HG03039 (cell line): Measurements from ENCODE around the gene CHN2.

Experiments used
- ATAC-seq: cut with Tn5 transposase; IDR thresholded peaks from one replicate; pipeline ENCODE4 v1.9.1; 2021; ENCODE audit warnings: mild to moderate bottlenecking, moderate library complexity; ENCODE audit not compliant: unreplicated experiment

Gene CHN2

DNA sequence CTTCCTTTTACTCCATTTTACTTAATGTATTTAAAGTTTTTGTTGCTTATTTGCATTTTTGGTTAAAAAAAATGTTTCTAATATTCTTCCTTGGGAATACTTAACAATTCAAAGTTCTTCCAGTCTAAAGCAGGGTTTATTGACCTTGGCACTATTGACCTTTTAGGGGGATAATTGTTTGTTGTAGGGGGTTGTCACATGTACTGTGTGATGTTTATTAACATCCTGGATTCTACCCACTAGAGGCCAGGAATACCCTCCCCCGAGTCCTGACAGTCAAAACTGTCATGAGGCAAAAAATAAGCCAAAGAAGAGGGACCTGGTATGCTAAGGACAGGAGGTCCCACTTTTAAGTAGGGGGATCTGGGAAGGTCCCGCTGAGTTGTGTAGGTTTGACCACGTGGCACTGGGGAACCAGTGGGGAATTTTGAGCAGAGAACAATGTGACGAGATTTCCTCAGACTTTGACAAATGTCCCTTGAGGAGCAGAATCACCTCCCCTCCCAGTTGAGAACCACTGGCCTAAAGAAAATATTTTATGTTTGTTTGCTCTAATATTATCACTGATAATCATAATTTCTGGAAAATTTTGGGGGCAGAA, 190.7 kb downstream of the CHN2 start:
- no peak for ATAC-seq

DNA sequence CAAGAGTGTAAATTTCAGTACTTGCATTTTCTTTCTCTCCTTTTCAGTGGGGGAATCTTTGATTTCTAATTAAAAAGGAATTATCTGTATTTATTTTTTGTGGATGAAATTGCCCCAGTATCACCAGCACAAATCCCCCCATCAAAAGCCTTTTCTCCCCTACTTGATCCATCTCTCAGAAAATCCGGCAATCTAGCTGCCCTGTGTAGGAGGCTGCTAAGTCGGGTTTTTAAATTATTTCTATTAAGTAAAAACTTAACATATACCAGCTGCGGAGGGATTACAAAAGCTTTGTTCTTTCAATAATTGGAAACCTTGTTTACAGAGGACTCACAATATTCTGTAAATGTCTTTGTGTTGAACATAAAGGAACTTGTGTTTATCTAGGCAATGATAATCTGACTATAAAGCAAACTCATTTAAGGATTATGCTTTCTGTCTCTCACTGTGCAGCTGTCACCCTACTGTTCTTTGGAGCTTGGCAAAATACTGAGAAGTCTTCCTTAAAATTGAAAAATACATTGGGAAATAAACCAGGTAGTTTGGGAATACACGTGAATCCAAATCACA, 191.7 kb downstream of the CHN2 start:
- ATAC-seq, result no peak

DNA sequence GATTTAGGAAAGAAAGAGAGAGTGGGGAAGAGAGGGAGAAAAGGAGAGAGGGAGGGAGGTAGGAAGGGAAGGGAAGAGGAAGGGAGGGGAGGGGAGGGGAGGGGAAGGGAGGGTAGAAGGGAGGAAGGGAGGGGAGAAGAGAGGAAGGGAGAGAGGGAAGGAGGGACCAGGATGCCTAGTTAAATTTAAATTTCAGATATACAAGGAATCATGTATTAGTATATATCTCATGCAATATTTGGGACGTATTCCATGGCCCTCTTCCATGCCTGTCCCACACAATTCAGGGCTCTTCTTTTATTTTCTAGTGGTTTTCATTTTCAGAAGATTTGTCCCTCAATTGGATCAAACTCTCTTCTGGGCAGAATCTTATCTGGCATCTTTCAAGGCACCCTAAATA, 196.7 kb downstream of the CHN2 start:
- ATAC-seq, result no peak

DNA sequence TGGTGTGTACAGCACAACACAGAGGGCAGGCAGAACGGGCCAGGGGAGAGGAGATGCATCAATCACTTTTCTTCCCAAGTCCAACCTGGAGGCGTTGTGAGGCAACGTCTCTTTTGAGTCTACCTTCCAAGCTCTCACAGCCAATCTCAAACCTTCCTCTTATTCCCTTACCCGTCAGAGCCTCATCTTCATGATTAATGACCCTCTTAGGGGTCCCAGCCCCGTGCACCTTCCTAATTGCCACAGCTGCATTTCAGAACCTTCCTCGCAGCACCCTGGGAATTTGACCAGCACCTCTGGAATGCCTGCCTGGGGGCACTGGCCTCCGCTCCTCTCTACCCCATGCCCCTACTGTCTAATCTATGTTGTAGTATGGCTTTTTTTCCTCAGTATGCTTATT, 199.7 kb downstream of the CHN2 start:
- ATAC-seq, result no peak

DNA sequence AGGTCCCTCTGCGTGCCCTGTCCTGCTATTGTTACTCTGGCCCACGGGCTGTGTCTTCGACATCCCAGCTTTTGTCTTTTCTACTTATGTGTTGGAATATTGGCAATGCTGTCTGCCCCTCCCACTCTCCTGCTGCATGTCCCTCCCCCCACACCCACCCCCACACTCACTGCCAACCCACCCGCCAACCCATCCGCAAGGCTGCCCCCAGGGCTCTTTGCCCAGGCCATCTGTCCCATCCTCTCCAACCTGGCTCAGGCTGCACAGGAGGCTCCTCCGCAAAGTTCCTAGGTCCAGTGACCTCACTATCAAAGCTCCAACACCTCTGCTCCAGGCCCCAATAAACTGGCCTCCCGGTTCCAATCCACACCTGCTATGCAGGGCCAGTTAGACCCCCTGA, 202.0 kb downstream of the CHN2 start:
- no peak for ATAC-seq

DNA sequence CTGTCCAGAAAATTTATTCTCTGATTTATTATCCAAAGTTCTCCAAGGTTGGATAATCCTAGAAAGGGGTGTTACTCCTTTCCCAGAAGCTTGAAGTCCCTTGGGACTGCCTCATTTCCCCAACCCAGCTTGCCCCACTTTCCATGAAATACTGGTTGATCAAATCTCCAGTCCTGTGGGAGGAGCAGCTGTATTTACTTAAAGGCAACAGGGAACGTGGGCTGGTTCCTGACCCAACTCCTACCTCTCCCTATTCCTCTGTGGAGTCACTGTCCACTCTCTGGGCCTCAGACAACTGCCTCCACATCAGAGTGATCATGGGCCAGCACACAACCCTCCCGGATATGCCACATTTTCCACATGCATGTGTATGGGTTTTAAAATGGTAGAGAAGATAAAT, 202.8 kb downstream of the CHN2 start:
- ATAC-seq, result no peak

DNA sequence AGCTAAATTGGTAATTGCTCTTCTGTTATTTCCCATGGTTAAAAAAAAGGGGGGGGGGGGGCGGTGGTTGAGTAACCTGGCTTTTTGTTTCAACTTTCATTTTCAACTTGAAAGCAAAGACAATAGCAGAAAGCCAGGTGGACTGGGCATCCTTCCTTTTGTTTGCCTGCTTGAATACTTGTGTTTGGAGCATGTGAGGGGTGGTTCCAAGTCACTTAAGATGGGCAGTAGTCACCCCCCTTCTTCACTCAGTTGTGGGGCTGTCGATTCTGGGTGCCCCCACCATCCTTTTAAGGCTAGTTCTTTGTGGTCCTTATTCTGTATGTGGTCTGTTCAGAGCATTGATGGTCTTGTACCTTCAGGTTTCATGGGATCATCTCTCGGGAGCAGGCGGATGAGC, 203.4 kb downstream of the CHN2 start:
- ATAC-seq, result no peak

DNA sequence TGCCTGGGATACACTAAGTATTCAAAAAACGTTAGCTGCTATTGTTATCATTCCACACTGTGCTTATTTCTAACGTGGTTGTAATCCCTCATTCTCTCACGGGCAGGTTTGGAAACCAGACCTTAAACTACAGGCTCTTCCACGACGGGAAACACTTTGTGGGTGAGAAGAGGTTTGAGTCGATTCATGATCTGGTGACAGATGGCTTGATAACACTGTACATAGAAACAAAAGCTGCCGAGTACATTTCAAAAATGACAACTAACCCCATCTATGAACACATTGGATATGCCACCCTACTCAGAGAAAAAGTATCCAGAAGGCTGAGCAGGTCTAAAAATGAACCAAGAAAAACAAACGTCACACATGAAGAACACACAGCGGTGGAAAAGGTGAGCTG, 205.9 kb downstream of the CHN2 start:
- ATAC-seq, result no peak

DNA sequence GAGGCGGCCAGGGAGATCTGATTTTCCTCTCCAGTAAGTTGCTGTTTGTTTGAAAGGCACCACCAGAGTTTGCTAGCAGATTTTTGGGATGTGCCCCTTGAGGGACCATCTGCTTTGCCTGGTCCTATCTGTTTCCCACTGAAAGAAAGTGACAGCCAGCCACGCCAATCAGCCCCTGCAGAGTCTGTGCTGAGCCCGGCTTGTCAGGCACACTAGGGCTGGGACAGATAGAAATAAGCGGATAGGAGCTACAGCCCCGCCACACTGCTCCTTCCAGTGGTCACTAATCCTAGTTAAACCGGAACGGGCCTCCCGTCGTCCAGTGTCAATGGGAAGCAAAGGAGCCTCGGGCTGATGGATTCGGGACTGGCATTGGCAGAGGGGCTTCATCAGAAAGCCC, 207.2 kb downstream of the CHN2 start:
- no peak for ATAC-seq

DNA sequence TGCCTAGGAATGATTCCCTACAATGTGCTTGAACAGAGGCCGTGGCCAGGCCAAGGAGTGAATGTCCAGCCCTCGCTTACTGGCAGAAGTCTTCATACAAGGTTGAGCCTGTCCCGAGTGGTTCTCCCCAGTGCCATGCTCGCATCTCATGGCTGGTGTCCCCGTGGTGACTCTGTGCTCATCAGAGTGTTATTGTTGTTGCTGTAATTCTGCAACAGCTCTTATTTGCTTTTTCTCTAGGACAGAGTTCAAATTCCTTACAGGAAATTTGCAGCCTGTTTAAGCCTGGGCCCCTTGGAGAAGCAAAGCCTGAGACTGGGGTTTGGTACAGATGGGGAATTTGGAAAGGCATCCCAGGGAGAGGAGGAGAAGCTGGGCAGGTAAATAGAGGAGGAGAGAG, 211.3 kb downstream of the CHN2 start:
- no peak for ATAC-seq

DNA sequence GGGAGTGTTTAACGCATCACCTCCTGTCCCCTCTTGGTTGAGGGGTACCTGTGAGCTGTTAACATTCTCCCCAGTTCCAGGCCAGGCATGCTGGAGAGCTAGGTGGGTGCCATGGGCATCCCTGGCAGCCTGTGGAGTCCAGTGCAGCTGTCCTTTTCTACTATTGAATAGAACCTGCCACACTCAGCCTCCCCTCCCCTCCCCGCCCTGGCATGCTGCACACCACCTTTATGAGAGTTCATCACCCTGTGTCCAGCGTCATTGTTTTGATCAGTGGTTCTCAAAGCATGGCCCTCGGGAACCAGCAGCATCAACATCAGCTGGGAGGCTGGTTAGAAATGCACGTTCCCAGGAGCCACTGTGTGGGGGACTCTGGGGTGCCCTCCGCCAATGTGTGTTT, 211.8 kb downstream of the CHN2 start:
- ATAC-seq, result no peak

DNA sequence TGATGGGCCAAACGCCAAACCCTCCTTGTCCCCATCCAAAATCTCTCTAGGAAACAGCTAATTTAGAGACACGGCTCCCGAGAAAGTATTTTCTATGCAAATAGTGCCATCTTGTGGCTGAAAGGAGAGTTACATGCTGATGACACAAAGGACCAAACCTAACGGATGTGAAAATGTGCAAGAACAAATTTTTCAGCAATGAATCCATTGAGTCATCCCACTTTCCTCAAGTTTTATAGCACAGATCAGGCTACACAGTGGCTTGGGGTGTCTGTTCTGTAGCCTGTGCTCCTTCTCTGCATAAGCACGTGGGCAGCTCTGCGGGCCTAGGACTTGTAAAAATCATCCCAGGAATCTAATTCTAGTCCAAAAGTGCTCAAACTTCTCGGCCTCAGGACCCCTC, 214.3 kb downstream of the CHN2 start:
- ATAC-seq, result no peak

DNA sequence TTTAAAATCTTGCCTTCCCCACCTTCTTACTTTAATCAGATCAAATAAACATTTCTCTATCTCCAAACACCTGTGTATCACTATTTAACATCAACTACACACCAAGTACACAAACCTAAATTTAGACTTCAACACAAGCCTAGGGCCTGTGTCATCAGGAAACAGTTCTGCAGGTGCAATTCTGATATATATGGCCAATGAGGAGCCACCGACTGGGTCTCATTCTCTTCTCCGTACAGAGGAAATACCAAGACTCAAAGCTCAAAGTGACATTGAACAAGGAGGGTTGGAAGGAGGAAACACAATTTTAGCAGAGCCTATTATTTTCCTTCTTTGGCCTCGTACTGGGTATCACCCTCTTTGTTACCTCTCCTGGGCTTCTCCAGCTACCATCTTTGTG, 216.4 kb downstream of the CHN2 start:
- no peak for ATAC-seq

DNA sequence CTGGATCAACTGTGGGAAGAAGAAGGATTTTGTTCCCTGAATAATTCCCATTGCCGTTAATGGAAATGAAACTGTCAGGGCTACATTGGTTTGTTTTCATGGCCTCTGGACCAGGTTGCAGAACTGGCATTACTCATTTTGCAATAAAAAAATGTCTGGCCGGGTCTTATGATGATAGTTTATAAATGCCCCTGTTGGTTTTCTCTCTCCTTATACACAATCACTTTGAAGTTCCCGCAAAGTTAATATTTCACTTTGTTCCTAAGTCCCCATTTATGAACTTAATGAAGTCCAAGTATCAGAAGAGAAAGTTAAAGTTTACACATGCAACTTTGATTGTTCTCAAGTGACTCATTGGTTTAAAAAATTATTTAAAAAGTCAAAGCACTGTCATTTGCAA, 218.3 kb downstream of the CHN2 start:
- ATAC-seq, result no peak

DNA sequence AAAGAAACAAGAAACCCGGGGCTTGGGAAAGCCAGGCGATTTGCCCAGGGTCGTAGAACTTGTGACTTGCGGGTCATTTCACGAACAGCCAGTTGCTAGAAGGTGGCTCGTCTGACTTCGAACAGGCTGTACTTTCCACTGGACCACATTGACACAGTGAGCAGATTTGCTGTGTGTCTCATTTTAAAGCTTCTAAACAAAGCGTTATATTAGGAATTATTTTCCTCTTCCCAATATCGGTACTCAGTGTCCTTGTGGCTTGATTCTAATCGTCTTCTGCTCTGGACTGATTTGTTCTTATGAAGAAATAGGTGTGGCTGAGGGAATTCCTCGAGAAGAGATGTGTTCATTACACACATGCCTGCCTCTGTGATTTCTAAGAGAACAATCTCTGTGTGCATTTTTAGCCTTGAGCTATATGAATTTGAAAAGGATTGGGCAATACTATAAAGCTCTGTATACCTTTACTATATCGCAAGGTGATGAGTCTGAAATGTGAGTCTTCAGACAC, 219.1 kb downstream of the CHN2 start:
- ATAC-seq, result no peak

DNA sequence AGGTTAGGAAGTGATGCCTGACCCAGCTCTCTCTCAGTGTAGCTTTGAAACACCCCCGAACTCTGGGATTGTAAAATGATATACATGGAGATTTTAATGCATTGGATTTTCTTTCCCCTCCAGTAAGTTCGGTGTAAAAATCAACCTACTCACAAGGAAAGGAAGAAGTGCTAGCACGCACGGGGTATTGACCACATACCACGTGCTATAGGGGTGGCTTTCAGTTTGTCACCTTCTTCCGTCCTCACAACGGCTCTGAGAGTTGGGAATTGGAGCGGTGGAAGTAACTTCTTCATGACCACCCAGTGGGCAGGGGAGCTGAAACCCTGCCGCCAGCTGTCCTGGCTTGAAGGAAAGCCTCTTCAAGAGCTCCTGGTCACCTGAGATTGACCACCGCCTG, 219.6 kb downstream of the CHN2 start:
- ATAC-seq, result no peak

DNA sequence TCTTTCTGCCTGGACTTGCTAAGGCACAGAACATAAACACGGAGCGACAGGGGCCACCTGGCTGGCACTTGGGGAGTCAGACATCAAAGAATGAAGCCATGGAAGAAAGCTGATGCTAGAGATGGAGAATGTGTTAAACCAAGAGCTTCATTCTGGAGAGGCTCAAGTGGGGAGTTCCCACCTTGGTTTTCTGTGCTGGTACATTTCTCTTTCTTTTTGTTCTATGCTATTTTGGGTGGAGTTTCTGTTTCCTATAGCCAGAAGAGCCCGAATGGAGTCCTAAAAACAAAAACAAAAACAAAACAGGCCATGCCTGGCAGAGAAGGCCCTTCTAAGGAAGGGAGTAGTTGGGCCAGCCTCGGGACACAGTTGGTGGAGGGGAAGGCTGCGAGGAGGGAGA, 220.6 kb downstream of the CHN2 start:
- no peak for ATAC-seq

DNA sequence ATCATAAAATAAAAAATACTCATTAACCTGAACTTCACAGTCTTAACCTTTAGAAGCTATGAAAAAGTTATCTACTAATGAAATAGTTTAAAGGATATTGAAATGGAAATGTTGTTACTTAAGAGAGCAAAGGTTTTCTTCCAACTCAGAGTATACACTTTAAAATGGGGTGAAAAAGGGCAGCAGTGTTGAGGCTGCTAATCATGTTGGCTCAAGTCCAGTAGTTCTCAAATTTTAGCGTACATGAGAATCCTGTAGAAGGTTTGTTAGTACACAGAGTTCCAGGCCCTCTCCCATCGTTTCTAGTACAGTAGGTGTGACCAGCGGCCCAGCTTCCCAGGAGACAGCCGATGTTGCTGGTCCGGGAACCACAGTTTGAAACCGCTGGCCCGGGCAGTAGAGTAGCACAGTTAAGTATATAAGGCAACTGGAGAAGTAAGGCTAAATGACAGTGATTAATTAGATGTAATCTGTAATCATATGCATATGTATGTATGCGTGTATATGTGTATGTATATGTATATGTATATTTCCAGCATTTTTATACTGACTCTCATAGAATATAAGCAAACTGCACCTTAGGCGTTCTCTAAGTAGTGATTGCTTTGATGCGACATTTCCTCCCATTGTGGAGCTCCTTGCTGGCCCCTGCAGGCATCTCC, 221.8 kb downstream of the CHN2 start:
- ATAC-seq, result no peak

DNA sequence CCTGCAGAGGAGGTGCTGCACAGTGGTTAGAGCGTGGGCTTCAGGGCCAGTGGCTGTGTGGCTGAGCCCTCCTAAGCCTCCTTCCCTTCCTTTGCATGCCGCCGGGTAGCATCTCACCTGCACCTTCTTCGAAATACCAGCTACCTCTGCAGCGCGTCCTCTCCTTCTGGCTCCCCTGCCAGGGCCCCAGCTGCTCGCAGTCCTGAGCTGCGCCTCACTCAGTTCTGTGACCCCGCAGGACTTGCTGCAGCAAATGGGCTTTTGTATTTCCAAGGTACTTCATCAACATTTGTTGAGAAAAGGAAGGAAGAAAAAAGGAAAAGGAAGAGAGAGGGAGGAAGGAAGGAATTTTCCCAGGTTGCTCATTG, 222.3 kb downstream of the CHN2 start:
- no peak for ATAC-seq

DNA sequence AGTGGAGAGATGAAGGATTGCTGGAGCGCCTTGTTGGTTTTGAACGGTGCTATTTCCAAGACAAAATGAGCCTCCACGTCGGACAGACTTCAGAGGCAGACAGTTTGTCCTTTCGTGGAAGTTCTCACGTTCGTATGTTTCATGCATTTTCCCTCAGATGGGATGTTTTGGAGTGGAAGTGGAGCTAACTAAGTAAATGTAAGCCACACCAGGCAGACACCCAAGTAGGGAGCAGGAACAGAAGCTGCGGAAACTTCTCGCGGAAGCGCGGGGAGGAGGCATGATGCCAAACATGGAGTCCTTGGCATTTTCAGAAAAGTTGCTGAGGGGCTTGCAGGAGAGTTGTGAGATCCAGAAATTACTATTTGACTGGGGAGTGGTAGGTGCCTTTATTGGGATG, 223.5 kb downstream of the CHN2 start:
- no peak for ATAC-seq

DNA sequence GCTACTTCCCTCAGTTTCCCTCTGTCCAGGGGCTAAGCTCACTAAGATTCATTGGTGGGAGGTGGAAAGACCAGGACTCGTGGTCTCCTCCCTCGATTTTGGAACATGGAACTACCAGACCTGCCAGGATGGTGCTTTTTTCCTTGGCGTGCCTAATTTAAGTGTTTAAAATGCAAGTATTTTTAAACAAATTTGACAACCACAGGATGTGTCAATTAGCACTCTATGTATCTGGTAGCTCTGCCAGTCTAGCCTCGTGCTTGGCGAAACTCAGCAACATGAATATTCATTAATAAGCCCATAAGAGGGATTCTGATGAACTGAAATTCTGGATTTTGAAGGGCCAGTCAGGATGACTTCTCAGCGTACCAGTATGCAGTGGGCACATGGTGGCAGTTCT, 224.1 kb downstream of the CHN2 start:
- no peak for ATAC-seq

DNA sequence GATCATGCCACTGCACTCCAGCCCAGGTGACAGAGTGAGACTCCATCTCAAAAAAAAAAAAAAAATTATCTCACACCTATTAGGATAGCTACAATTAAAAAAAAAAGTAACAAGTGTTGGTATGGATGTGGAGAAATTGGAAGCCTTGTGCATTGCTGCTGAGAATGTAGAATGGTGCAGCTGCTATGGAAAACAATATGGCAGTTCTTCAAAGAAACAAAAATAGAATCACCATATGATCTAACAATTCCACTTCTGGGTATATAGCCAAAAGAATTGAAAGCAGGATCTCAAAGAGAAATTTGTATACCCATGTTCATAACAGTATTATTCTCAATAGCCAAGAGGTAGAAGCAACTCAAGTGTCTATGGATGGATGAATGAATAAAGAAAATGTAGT, 225.4 kb downstream of the CHN2 start:
- ATAC-seq, result no peak
